ENCODE data around the gene ENO1.
A peak's percentile ranks its signal among the peaks of the same experiment; 100 is the strongest.

The ENO1 gene

DNA sequence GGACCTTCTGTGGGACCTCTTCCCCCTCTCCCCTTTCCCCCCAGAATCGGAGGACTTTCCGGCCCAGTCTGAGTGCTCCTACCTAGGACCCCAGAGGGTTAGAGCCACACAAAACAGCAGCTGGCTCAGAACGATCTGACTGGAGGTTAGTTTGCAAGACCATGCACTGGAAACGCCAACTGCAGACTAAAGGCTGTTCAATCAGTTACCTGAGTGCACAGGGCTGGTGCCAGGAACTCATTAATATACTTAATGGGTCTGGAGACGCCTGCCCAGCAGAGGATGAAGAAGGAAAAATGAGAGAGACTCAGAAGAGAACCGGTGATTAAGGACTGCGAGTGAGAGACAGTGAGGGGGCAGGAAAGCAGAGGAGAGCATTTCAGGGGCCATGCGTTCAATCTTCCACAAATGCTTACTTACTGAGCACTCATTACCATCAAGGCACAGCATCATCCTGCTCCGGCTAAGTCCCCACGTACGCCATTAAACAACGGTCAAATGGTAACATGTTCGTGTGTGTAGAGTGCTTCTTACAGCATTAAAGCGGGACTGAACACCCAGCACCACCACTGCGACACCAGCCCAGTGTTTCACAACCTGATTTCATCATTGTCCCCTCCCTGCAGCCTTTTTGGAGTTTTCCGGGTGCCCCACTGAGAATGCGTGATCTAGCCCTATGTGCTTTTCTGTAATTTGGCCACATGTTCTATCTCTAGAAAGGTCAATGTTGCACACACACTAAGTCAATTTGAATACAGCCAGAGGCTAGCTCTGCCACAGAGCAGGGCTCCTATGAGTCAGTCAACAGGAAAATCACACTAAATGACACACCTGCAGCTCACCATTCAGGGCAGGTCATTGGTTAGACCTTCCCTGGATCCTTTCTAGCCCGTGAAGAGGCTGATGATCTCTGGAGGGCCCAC, 7.6 kb downstream of the ENO1 start:
- DNase-seq (ENCODE audit: low read depth in 2 of 2): no peak

DNA sequence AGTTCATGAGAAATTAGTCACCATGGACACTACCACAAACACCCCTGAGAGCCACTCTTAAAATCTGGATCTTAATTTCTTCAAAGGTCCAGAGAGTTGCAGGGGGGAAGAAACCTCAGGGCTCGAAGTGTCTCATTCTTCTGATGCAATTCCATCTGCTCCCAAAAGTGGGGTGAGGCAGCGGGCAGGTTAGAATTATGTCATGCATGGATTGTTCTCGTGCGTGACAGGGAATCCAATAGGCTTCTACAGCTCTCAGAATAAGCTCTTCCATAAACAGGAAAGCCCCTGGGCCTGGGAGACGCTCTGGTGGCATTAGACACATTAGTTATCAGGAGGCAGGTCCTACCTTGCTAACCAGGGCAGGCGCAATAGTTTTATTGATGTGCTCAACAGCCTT, 8.4 kb downstream of the ENO1 start:
- DNase-seq (ENCODE audit: low read depth in 2 of 2): no peak

DNA sequence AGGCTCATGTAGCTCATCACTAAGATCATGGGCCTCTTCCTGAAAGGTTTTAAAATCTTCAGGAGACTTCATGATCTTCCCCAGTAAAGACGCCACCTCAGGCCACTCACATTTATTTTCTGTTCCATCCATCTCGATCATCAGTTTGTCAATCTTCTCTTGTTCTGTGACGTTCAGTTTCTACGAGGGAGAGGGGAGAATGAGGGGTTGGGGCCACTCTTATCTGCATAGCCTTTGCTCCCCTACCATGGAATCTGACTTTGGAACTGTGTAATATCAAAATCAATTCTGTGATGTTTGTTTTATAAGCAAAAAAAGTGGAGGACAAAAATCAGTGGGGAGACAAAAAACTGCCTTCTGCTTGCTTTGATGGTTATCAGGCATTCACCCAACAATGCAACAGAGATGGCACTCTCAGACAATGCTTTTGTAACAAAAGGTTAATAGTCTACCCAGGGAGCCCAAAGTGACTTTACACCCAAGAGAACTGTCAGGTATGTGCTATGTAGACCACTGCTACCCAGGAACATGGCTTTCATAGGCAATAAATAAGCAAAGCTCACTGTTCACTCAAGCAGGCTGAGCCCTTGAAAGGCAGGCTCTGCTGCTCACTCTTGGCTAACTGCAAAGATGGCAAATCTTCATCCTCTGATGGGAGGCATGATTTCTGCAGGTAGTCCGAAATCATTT, 10.5 kb downstream of the ENO1 start:
- no peak for DNase-seq (ENCODE audit: low read depth in 2 of 2)

DNA sequence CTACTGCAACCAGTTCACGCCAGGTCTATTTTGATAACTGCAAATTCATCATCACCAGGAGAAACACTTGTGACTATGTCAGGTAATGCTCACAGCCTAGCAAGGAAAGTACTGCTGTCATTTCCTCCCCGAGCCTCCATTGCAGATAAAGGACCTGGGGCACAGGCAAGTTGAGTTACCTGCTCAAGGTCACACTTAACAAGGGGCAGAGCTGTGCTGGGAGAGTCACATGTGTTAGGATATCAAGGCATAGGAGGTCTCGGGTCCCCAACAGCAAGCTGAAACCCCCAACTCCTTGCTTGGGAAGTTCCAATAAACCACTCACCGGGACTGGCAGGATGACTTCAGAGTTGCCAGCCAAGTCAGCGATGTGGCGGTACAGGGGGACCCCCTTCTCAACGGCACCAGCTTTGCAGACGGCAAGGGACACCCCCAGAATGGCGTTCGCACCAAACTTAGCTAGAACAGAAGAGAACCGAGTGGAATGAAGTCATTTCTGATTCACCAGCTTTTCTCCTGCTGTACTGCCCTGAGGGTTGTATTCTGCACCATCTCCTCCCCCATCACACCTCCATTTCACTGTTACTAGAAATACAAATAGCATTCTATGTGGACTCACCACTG, 11.6 kb downstream of the ENO1 start:
- no peak for DNase-seq (ENCODE audit: low read depth in 2 of 2)

DNA sequence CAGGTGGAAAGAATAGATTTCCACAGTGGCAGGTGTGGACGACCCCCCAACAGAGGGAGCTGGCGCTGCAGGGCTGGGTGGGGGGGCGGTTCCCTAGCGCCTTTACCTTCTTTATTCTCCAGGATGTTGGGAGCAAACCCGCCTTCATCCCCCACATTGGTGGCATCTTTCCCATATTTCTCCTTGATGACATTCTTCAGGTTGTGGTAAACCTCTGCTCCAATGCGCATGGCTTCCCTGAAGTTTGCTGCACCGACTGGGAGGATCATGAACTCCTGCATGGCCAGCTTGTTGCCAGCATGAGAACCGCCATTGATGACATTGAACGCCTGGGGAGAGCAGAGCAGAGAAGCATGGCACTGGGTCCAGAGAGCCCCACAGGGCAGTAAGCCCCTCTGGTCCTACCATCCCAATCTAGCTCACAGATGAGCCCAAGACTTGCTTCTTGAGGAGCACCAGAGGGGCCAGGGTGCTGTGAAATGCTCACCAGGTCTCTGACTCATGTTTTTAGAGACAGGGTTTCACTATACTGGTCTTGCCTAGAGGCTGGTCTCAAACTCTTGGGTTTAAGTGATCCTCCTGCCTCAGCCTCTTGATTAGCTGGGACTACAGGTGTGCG, 12.2 kb downstream of the ENO1 start:
- DNase-seq (ENCODE audit: low read depth in 2 of 2): no peak

DNA sequence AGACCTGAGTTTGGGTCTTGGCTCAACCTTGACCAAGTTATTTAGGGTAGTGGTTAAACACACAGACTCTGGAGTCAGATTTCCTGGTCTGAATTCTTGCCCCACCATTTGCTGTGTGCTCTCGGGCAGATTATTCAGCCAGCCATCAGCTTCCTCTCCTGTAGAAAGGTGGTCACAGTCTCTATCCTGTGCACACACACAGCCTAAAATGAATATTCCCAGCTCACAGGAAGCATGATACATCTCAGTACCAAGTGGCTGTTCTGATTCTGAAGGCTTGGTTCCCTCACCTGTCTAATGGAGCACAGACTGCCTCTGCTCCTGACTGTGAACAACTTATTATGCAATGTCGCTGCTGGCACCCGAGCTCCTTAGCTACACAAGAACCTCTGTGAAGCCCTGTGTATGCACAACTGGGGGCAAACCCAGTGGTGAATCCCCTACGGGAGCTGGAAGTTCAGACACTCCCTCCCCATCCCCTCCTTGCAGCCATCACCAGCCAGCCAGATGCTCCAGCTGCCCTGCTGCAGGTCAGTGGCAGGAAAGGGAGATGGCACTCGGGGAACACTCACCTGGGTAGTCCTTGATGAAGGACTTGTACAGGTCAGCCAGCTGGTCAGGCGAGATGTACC, 13.7 kb downstream of the ENO1 start:
- no peak for DNase-seq (ENCODE audit: low read depth in 2 of 2)

DNA sequence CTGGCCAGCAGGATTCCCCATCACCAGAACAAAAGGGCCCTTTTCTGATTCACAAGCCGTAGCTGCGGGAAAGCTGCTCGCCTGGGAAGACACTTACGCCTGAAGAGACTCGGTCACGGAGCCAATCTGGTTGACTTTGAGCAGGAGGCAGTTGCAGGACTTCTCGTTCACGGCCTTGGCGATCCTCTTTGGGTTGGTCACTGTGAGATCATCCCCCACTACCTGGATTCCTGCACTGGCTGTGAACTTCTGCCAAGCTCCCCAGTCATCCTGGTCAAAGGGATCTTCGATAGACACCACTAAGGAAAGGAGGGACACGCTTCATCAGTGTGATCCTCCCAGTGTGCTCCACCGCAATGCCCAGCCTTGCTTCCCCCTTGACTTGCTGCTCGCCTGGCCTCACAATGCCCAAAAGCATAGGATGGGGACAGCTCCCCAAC, 14.7 kb downstream of the ENO1 start:
- no peak for DNase-seq (ENCODE audit: low read depth in 2 of 2)

DNA sequence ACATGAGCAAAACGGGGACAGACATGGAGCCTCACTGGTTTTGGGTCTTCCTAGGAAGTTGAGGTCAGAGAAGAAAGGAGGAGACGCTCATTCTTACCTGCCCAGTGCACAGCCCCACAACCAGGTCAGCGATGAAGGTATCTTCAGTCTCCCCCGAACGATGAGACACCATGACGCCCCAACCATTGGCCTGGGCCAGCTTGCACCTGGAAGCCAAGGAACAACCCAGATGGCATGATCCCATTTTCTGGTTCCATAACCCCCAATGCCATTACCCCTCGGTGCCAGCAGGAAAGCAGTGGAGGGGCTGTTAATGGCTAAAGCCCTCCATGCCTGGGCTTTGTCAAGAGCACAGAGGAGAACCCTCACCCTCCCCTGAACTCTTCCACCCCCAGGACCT, 15.3 kb downstream of the ENO1 start:
- no peak for DNase-seq (ENCODE audit: low read depth in 2 of 2)

DNA sequence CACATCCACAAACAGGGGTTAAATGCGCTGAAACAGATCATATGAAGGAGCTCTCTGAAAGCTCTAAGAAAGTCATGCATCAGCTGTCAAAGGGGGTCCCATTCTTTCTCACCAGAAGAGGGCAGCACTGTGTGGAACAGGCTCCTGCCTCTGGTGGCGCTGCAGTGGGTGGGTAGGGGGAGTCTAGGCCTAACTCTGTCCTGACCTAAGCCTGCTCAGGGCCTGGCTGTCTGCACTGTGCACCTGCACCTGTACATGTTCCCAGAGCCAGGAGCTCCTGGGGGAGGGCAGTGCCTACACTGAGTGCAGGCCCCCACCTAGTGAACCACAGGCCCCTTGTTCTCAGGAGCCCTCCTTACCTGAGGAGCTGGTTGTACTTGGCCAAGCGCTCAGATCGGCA, 16.0 kb downstream of the ENO1 start:
- no peak for DNase-seq (ENCODE audit: low read depth in 2 of 2)

DNA sequence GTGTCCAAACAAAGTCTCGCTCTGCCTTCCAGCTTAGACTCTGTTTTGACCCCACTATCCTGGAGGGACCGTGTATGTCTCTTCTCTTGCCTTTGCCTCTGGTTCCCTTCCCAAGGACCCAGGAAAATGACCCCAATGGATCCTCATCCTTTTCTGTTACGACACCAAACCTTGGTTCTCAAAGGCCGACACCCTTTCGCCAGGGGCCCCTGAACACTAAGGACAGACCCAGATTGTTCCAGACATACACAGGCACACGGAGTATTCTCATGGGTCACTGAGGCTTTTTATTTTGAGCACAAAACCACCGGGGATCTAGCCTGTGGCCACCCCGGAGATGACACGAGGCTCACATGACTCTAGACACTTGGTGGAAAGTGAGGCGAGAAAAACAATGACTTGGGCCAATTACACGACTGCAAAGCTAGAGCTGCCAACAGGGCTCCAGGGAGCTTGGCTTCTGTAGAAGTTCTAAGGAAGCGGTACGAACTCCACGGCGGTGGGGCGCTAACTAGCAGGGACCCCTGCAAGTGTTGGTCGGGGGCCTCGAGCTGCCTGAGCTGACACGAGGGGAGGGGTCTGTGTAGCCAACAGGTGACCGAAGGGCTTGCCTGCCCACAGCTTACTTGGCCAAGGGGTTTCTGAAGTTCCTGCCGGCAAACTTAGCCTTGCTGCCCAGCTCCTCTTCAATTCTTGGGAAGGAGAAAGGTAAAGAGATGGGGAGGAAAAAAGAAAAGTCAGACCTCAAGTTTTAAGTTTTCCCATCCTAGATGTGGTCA, 17.6 kb downstream of the ENO1 start:
- no peak for DNase-seq (ENCODE audit: low read depth in 2 of 2)

DNA sequence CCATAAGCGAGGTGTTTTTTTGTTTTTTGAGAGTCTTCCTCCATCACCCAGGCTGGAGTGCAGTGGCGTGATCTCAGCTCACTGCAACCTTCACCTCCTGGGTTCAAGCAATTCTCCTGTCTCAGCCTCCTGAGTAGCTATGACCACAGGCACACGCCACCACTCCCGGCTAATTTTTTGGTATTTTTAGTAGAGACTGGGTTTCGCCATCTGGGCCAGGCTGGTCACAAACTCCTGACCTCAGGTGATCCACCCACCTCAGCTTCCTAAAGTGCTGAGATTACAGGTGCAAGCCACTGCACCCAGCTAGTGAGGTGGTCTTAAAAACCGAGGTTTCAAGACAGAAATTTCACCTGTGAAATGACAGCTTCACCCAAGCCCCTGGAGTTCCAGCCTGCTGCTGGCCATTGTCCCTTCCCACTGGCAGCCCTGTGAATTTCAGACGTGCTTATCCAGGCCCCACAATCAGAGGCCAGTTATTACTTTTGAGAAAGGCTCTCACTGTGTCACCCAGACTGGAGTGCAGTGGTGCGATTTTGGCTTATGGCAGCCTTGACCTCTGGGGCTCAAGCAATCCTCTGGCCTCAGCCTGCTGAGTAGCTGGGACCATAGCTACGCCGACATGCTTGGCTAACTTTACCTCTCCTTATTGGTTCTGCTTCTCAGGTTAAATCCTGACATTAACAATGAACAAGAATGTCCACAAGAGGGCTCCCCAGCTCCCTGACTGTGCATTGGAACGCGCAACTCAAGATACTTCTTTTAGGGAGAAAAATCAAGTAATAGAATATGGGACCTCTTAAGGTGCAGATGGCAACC, 19.4 kb downstream of the ENO1 start:
- DNase-seq (ENCODE audit: low read depth in 2 of 2): no peak

DNA sequence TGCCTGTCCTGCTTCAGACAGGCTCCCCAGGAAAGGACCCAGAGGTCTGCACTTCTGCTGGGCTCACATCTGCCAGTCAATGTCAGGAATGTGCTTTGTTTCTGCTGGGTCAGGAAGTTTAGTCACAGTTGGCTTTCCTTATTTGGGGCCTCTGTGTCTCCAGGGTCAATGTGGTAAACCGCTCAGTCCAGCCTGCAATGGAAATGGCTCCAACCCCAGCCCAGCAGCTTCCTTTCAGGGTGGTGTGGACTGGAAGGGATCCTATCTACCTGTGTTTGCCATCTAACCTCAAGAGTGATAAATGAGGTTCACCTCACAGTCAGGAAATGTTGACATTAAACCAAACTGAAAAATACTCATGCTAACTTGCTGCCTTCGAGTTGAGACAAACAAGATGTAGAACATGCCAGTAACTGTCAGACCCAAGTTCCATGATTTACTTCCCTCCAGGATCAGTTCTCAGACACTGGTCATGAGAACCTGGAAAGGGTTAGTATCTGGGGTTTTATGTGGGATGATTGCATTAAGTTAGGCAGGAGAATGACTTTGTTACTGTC, 20.3 kb downstream of the ENO1 start:
- DNase-seq (ENCODE audit: low read depth in 2 of 2): no peak

DNA sequence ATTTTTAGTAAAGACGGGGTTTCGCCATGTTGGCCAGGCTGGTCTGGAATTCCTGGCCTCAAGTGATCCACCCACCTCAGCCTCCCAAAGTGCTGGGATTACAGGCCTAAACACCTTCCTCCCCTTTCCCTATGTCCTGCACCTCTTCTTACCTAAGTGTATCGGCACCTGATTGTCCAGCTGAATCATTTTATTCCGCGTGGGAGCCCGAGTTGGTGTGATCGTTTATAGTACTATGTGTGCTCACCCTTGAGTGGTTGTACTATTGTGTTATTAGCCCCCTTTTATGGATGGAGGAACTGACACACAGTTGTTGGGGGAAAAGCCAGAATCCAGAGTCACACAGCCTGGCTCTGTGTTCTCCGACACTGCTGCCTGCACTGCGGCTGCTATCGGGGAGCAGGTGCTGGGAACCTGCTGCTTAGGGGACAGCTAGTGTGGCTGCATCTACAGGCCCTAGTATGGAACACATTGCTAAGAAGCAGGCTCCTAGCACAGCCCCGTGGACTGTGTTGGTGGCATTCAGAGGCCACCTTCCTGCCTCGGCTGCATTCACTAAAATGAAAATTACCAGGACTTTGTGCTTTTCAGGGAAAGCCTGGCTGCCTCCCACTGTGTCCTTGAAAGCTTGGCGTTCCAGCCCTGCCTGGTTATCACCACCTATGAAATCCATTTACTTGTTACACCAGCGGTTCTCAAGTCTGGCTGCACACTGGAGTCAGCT, 21.6 kb downstream of the ENO1 start:
- DNase-seq (ENCODE audit: low read depth in 2 of 2): no peak

DNA sequence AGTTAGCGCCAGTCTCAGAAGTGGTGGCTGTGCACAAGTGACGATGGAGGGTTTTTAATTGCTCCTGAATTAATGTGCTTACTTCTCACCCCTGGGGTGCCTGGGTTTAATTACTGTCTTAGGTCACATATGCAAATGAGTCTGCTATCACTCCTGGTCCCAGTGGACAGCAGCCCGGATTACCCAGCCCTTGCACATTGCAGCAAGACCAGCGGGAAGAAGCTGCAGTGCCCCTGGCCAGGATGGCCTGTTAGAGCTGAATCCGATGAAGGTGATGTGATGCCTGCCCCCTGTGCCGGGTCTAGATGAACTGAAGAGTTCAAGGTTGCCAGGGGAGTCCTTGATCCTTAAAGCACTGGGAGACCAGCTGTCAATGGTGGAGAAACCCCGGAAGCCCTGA, 24.2 kb downstream of the ENO1 start:
- no peak for DNase-seq (ENCODE audit: low read depth in 2 of 2)

DNA sequence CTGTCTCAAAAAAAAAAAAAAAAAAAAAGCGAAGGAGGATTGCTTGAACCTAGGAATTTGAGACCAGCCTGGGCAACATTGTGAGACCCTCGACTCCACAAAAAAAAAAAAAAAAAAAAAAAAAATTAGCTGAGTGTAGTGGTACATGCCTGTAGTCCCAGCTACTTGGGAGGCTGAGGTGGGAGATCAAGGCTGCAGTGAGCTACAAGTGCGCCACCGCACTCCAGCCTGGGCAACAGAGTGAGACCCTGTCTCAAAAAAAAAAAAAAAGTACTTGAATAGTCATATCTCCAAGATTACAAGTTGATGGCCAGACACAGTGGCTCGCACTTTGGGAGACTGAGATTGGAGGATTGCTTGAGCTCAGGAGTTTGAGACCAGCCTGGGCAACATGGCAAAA, 27.4 kb downstream of the ENO1 start:
- no peak for DNase-seq (ENCODE audit: low read depth in 2 of 2)

DNA sequence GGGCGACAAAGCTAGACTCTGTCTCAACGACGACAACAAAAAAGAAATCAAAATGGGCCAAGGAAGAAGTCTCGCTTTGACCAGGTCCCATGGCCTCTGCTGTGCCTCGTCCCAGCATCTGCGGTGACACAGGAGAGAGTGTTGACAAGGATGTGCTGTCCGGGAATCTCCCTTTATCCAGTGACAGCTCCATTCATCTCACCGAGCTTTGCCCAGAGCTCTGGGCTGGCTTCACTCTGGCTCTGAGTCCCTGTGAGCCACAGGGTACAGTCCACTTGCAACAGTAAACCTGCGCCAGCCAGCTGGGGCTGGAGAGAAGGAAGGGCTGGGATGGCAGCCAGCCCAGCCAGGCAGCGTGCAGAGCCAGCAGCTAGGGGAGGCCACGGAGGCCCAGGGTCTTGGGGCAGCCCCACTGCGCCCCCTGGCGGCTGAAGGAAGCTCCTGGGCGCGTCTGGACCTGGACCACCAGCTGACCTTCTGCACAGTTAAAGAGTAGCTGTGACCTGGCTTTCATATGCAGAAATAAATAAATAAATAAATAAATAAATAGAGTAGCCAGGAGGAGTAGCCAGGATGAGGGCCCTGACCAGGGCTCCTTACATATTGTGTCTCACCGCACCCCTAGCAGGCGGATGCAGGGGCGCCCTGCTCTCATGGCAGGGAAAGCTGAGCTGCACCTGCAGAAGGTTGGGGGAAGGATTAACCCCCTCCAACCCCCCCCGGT, 29.7 kb downstream of the ENO1 start:
- peak; percentile 62 to 63 for DNase-seq (ENCODE audit: low read depth in 2 of 2)

DNA sequence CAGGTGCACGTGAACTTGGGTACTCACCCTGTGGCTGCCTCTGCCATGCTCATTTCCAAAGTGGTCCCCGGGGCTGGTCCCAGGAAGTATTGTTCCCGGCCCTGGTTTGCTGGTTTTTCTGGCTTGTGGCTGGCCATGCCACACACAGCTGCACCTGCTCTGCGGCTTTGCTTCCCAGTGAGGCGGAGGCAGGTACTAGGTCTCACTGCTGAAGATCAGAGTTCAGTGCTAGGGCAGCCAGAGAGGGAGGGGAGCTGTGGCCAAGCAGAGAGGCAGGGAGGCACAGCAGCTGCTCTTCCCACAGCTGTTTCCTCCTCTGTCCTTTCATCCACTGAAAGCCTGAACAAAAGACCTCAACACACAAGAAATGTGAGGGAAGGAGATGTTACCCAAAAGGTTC, 30.5 kb downstream of the ENO1 start:
- DNase-seq (ENCODE audit: low read depth in 2 of 2): no peak

DNA sequence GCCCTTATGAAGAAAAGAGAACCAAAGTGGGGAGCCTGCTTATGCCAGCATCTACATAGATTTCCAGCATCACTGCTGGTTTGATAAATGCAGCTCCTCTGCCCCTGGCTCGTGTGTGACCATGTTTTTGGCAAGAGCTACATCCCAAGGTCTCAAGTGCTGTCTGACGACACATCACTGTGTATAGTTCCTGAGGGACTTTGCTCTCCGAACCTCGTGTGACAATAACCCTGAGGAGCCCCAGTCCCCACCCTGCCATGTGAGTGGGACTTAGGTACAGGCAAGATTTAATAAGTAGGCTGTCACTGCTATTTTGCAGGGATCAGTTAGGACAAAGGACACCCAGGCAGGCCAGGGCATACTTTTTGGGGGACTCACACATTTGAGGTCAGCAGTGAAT, 32.2 kb downstream of the ENO1 start:
- DNase-seq (ENCODE audit: low read depth in 2 of 2): no peak

All from activated CD4-positive, alpha-beta T cell treated with anti-CD3 and anti-CD28 coated beads for 24 hours (primary cell).